H1 (cell line): Measurements from ENCODE around the gene ANKS1A. TPM values are rescaled to one million over a fixed set of nuclear protein-coding genes. Genes with fewer than 3 reads are reported as not detected.

Experiments
- CTCF ChIA-PET: fragments of 300-600 bp; sonication (Branson Sonifier 250); formaldehyde crosslinking; loops from one replicate; lab custom pipeline; 2021; ENCODE audit not compliant: partially characterized antibody; lab: Charles Lee
- POLR2A ChIA-PET: fragments of 300-600 bp; sonication (Branson Sonifier 250); formaldehyde crosslinking; loops from one replicate; lab custom pipeline; 2021; ENCODE audit warnings: inconsistent platforms; ENCODE audit not compliant: partially characterized antibody; lab: Charles Lee
- DNase-seq, 2 experiments: peaks; one replicate each; pipeline versions ENCODE4 v3.0.0 to v3.0.0-alpha.2; 2010 to 2022; ENCODE audit warnings: low spot score in 2 of 2, low read depth in 1 of 2, mixed read lengths in 1 of 2
- FAIRE-seq: peaks from 2 replicates; lab custom pipeline; 2011; peaks lifted over from hg19 to GRCh38; lab: Jason Lieb, UNC
- H2AFZ ChIP-seq: 2 replicates; pipeline ENCODE4 v1.8.1; 2012; ENCODE audit warnings: low read length, inconsistent platforms
- H2AK5ac ChIP-seq: 2 replicates; pipeline ENCODE4 v1.6.1; 2013; ENCODE audit warnings: low read depth, low read length
- H2BK120ac ChIP-seq: replicated peaks from 2 replicates; pipeline ENCODE3; 2013; ENCODE audit warnings: low read depth, low read length, inconsistent platforms
- H2BK12ac ChIP-seq: 2 replicates; pipeline ENCODE4 v1.6.1; 2013; ENCODE audit warnings: low read depth, low read length
- H2BK15ac ChIP-seq: 2 replicates; pipeline ENCODE4 v1.6.1; 2013; ENCODE audit warnings: low read length
- H2BK20ac ChIP-seq: 2 replicates; pipeline ENCODE4 v1.6.1; 2013; ENCODE audit warnings: low read length
- H2BK5ac ChIP-seq: 2 replicates; pipeline ENCODE4 v1.6.1; 2013; ENCODE audit warnings: low read depth, low read length
- H3K14ac ChIP-seq: 2 replicates; pipeline ENCODE4 v1.6.1; 2013; ENCODE audit warnings: inconsistent platforms; ENCODE audit not compliant: insufficient read length
- H3K18ac ChIP-seq: 2 replicates; pipeline ENCODE4 v1.6.1; 2013; ENCODE audit warnings: low read length; ENCODE audit errors: extremely low read depth
- H3K23ac ChIP-seq: 2 replicates; pipeline ENCODE4 v1.6.1; 2013; ENCODE audit warnings: inconsistent platforms; ENCODE audit not compliant: insufficient read length
- H3K23me2 ChIP-seq: 2 replicates; pipeline ENCODE4 v1.6.1; 2013; ENCODE audit warnings: low read depth, low read length
- H3K27ac ChIP-seq: 2 replicates; pipeline ENCODE4 v1.6.1; 2011; ENCODE audit warnings: low read depth, low read length, inconsistent platforms
- H3K27me3 ChIP-seq, 4 experiments: replicated peaks in 1 of 4; 1 replicate in 1 of 4; 2 replicates in 3 of 4; pipeline versions ENCODE4 v1.6.1 to v1.8.1; 2011 to 2013; ENCODE audit warnings: low read length in 3 of 4, mild to moderate bottlenecking in 3 of 4, inconsistent platforms in 2 of 4, mixed read lengths in 2 of 4, moderate library complexity in 1 of 4; ENCODE audit not compliant: control insufficient read depth in 3 of 4, insufficient read depth in 3 of 4; ENCODE audit errors: extremely low read depth in 1 of 4
- H3K36me3 ChIP-seq, 4 experiments: 2 replicates each; pipeline versions ENCODE4 v1.6.1 to v1.8.1; 2011 to 2013; ENCODE audit warnings: mild to moderate bottlenecking in 4 of 4, low read length in 3 of 4, moderate library complexity in 2 of 4, control low read depth in 1 of 4, inconsistent platforms in 1 of 4; ENCODE audit not compliant: insufficient read depth in 4 of 4, control insufficient read depth in 2 of 4
- H3K4ac ChIP-seq: replicated peaks from 2 replicates; pipeline ENCODE3; 2013; ENCODE audit warnings: low read length, low read depth, mixed read lengths, inconsistent platforms; ENCODE audit not compliant: insufficient read length
- H3K4me1 ChIP-seq, 4 experiments: replicated peaks in 1 of 4; 1 replicate in 1 of 4; 2 replicates in 3 of 4; pipeline versions ENCODE4 v1.6.1 to v1.8.1; 2011 to 2013; ENCODE audit warnings: low read length in 3 of 4, inconsistent platforms in 2 of 4, mixed read lengths in 1 of 4; ENCODE audit not compliant: insufficient read depth in 4 of 4, control insufficient read depth in 3 of 4
- H3K4me2 ChIP-seq, 2 experiments: 2 replicates each; pipeline versions ENCODE4 v1.6.1 to v1.8.1; 2011 to 2013; ENCODE audit warnings: low read depth in 2 of 2, low read length in 2 of 2, control low read depth in 1 of 2, inconsistent platforms in 1 of 2, mild to moderate bottlenecking in 1 of 2; ENCODE audit not compliant: insufficient read depth in 1 of 2
- H3K4me3 ChIP-seq, 4 experiments: fragments of 200-600, 300-600 bp in 1 of 4; sonication (generic), shearing (Covaris generic), sonication (Bioruptor Twin) in 1 of 4; 2 replicates each; pipeline versions ENCODE4 v1.5.1 to v1.8.1; 2011 to 2016; ENCODE audit warnings: low read length in 4 of 4, low read depth in 3 of 4, control low read depth in 2 of 4, inconsistent platforms in 2 of 4, mild to moderate bottlenecking in 2 of 4, mixed read lengths in 1 of 4, moderate library complexity in 1 of 4; ENCODE audit not compliant: insufficient read depth in 2 of 4; ENCODE audit errors: extremely low read depth in 1 of 4
- H3K56ac ChIP-seq: replicated peaks from 2 replicates; pipeline ENCODE3; 2013; ENCODE audit warnings: low read depth, mild to moderate bottlenecking, mixed read lengths, low read length, inconsistent platforms; ENCODE audit not compliant: insufficient read length
- H3K79me1 ChIP-seq: 2 replicates; pipeline ENCODE4 v1.6.1; 2013; ENCODE audit warnings: low read depth, low read length, control low read depth
- H3K79me2 ChIP-seq, 2 experiments: 2 replicates each; pipeline versions ENCODE4 v1.6.1 to v1.8.1; 2012 to 2013; ENCODE audit warnings: low read length in 2 of 2, mild to moderate bottlenecking in 2 of 2, inconsistent platforms in 1 of 2; ENCODE audit not compliant: insufficient read depth in 2 of 2, control insufficient read depth in 1 of 2
- H3K9ac ChIP-seq, 4 experiments: replicated peaks in 1 of 4; 1 replicate in 1 of 4; 2 replicates in 3 of 4; pipeline versions ENCODE4 v1.6.1 to v1.8.1; 2011 to 2013; ENCODE audit warnings: low read depth in 3 of 4, low read length in 3 of 4, control low read depth in 2 of 4, mild to moderate bottlenecking in 2 of 4, moderate library complexity in 2 of 4, inconsistent platforms in 1 of 4; ENCODE audit errors: extremely low read depth in 1 of 4
- H3K9me3 ChIP-seq, 2 experiments: 2 replicates each; pipeline versions ENCODE4 v1.6.1 to v1.8.1; 2012 to 2013; ENCODE audit warnings: mild to moderate bottlenecking in 2 of 2, moderate library complexity in 2 of 2, control low read depth in 1 of 2, inconsistent platforms in 1 of 2, low read depth in 1 of 2, low read length in 1 of 2, mixed read lengths in 1 of 2; ENCODE audit not compliant: insufficient read depth in 2 of 2
- H4K20me1 ChIP-seq, 2 experiments: replicated peaks in 1 of 2; 2 replicates each; pipeline versions ENCODE3 to v1.8.1; 2011 to 2013; ENCODE audit warnings: inconsistent platforms in 2 of 2, low read length in 2 of 2, mild to moderate bottlenecking in 1 of 2; ENCODE audit not compliant: insufficient read depth in 2 of 2, control insufficient read depth in 1 of 2
- H4K5ac ChIP-seq: 2 replicates; pipeline ENCODE4 v1.6.1; 2013; ENCODE audit warnings: low read length, low read depth, mixed read lengths, inconsistent platforms; ENCODE audit not compliant: insufficient read length
- H4K8ac ChIP-seq: 2 replicates; pipeline ENCODE4 v1.8.0; 2013; ENCODE audit warnings: mild to moderate bottlenecking, moderate library complexity, low read length, inconsistent platforms; ENCODE audit not compliant: insufficient read depth; ENCODE audit errors: extremely low read depth
- H4K91ac ChIP-seq: replicated peaks from 2 replicates; pipeline ENCODE3; 2013; ENCODE audit warnings: low read length, mixed read lengths, inconsistent platforms; ENCODE audit not compliant: insufficient read length
- BCL11A ChIP-seq, 2 experiments: IDR thresholded peaks; one replicate each; pipeline ENCODE4 v1.6.1; 2011; ENCODE audit warnings: low read depth in 2 of 2, low read length in 2 of 2, mild to moderate bottlenecking in 2 of 2
- CEBPB ChIP-seq: IDR thresholded peaks from 2 replicates; pipeline ENCODE4 v1.6.1; 2012; ENCODE audit warnings: low read depth, low read length
- EP300 ChIP-seq, 2 experiments: IDR thresholded peaks; 1 replicate in 1 of 2; 2 replicates in 1 of 2; pipeline ENCODE4 v1.6.1; 2011 to 2012; ENCODE audit warnings: low read depth in 2 of 2, low read length in 2 of 2, mild to moderate bottlenecking in 2 of 2, borderline replicate concordance in 1 of 2, inconsistent platforms in 1 of 2, moderate library complexity in 1 of 2
- MAFK ChIP-seq: IDR thresholded peaks from 2 replicates; pipeline ENCODE4 v1.6.1; 2012; ENCODE audit warnings: low read depth, mild to moderate bottlenecking, improper control_type of control experiment, low read length
- POU5F1 ChIP-seq: IDR thresholded peaks from 2 replicates; pipeline ENCODE4 v1.6.1; 2011; ENCODE audit warnings: low read depth, mild to moderate bottlenecking, low read length, moderate library complexity
- RAD21 ChIP-seq, 2 experiments: IDR thresholded peaks in 1 of 2; conservative IDR thresholded peaks in 1 of 2; 2 replicates each; pipeline ENCODE4 v1.6.1; 2011; ENCODE audit warnings: low read depth in 2 of 2, low read length in 2 of 2, improper control_type of control experiment in 1 of 2, inconsistent platforms in 1 of 2, mild to moderate bottlenecking in 1 of 2, moderate library complexity in 1 of 2
- RBBP5 ChIP-seq: IDR thresholded peaks from 2 replicates; pipeline ENCODE4 v1.7.1; 2012; ENCODE audit warnings: low read depth, mild to moderate bottlenecking, inconsistent platforms, low read length, moderate library complexity, borderline replicate concordance
- RFX5 ChIP-seq: IDR thresholded peaks from 2 replicates; pipeline ENCODE4 v1.6.1; 2011; ENCODE audit warnings: low read depth, low read length, improper control_type of control experiment, borderline replicate concordance
- SAP30 ChIP-seq: fragments of 300-600 bp; sonication (generic); IDR thresholded peaks from 2 replicates; pipeline ENCODE4 v1.7.1; 2012; ENCODE audit warnings: low read length, moderate library complexity, mild to moderate bottlenecking, inconsistent platforms; ENCODE audit not compliant: insufficient read depth, insufficient replicate concordance
- SUZ12 ChIP-seq: fragments of 200-600 bp; sonication (generic); IDR thresholded peaks from 2 replicates; pipeline ENCODE4 v1.6.1; 2012; ENCODE audit warnings: mild to moderate bottlenecking, inconsistent platforms, low read length, moderate library complexity, mixed read lengths
- TEAD4 ChIP-seq: IDR thresholded peaks from 2 replicates; pipeline ENCODE4 v1.6.1; 2012; ENCODE audit warnings: low read depth, low read length, inconsistent platforms, mixed read lengths
- YY1 ChIP-seq: IDR thresholded peaks from 2 replicates; pipeline ENCODE4 v1.6.1; 2011; ENCODE audit warnings: low read depth, mild to moderate bottlenecking, low read length
- WGBS, 2 experiments: shearing (Covaris generic) in 1 of 2; methylation state at CpG; one replicate each; pipeline versions ENCODE4 v1.1.6 to v1.1.7; 2013 to 2015; ENCODE audit warnings: low lambda C conversion rate in 2 of 2, mixed read lengths in 2 of 2, inconsistent platforms in 1 of 2, low coverage in 1 of 2, missing lambda C conversion rate in 1 of 2; ENCODE audit not compliant: insufficient replicate concordance in 2 of 2, insufficient coverage in 1 of 2, insufficient read length in 1 of 2; ENCODE audit errors: extremely low coverage in 1 of 2, missing lambda C conversion rate in 1 of 2; 5-methylcytosine and 5-hydroxymethylcytosine counted together
- polyA plus RNA-seq, 7 experiments: library from polyadenylated mRNA; depleted of rRNA in 3 of 7; stranded (reverse) in 5 of 7; unstranded in 2 of 7; fragments of >200 nt in 5 of 7; fragments of 200-250 nt in 2 of 7; gene quantifications; 1 replicate in 5 of 7; 2 replicates in 1 of 7; 4 replicates in 1 of 7; pipeline versions ENCODE4 v1.2.1 to v1.2.3, GENCODE V29; 2011 to 2013; ENCODE audit warnings: missing spikeins in 2 of 7, mixed read lengths in 2 of 7
- total RNA-seq: library from RNA; stranded (reverse); fragmentation: NEBNext Ultra II Directional; extraction: Animal tissue kit (Norgen Biotek cat#: 25700); gene quantifications from 2 replicates; pipeline ENCODE4 v1.2.1, GENCODE V29; 2021

Gene ANKS1A
- total and polyA plus RNA-seq, 2 of the 8 experiments (the other 6 are each of a cell fraction or from before 2014, with no cell fraction given): 9.8 to 30.9 TPM

GRCh38 chr6:35071347-35071994 is 182.4 kb downstream of the ANKS1A start:
- no peak for DNase-seq
- POLR2A ChIA-PET: interaction anchor here (0.7 kb wide), 1 partner anchor 68 kb away, joined by 3 read pairs; no protein-coding TSS in a partner anchor
- no peaks in the 10 kb centered on the region for H3K9me3 ChIP-seq
- TF ChIP-seq RFX5 (no peak), YY1 (0 out of 2 replicates have a peak, but pooled peaks have one; percentile 41), SAP30 (no peak), CEBPB (no peak), EP300 (IDR thresholded peaks at IDR 0.05; ENCODE audit: borderline replicate concordance in 1 of 2, low read depth in 2 of 2, low read length in 2 of 2) (peak in 1 of 2 experiments; percentile 34; a peak in 1 of 3 replicates), MAFK (no peak), BCL11A (IDR thresholded peaks at IDR 0.05; ENCODE audit: low read depth in 2 of 2, low read length in 2 of 2) (no peak), TEAD4 (peak; percentile 79), SUZ12 (no peak), RAD21 (IDR thresholded peaks at IDR 0.05 in 1 of 2, conservative IDR thresholded peaks at IDR 0.05 in 1 of 2; ENCODE audit: low read depth in 2 of 2, low read length in 2 of 2) (no peak), POU5F1 (no peak), RBBP5 (no peak)

More at GRCh38 chr6:35071347-35071994, 182.4 kb downstream of the ANKS1A start:
- Histone ChIP-seq H2AFZ (no peak overlapping the region), H4K20me1 (no peaks in the 10 kb centered on the region), H2AK5ac (no peak overlapping the region), H3K14ac (no peak overlapping the region), H2BK15ac (no peak overlapping the region), H3K23ac (no peak overlapping the region), H4K5ac (no peak overlapping the region), H3K79me1 (no peaks in the 10 kb centered on the region; the same call in 1 of the 2 replicates), H3K4me1 (peaks cover 4 to 26% (median 15%) of the 10 kb centered on the region in 4 experiments), H3K4me2 (peak overlapping the region; percentile 25 to 36; a peak in 2 of 4 replicates), H3K56ac (no peak overlapping the region), H3K4me3 (no peak overlapping the region; a peak in 1 of 8 replicates), H3K23me2 (no peaks in the 10 kb centered on the region; the same call in 1 of the 2 replicates), H4K91ac (no peak overlapping the region), H3K27me3 (no peaks in the 10 kb centered on the region), H2BK12ac (peak overlapping the region; percentile 1; the same call in 1 of the 2 replicates), H3K79me2 (no peaks in the 10 kb centered on the region), H3K9ac (no peak overlapping the region), H4K8ac (peak overlapping the region; percentile 35; the same call in 1 of the 2 replicates), H3K4ac (no peak overlapping the region), H2BK5ac (no peak overlapping the region), H2BK20ac (no peak overlapping the region), H3K18ac (no peak overlapping the region), H2BK120ac (no peak overlapping the region), H3K27ac (no peak overlapping the region), H3K36me3 (no peaks in the 10 kb centered on the region; a peak in 1 of 8 replicates)
- peak; percentile 90 for FAIRE-seq
- CTCF ChIA-PET: interaction anchor here (1.2 to 8.6 kb wide), 4 partner anchors 19 to 170 kb away, joined by 3 to 52 read pairs (median 4); no protein-coding TSS in a partner anchor
- WGBS, 2 experiments: 70% methylated on average over 12 of the region's 12 CpGs; no CpG with 5 or more reads in 1 of the 2 experiments
